Activated CD4-positive, alpha-beta T cell treated with anti-CD3 and anti-CD28 coated beads for 24 hours (primary cell): ENCODE results near the gene ADISSP.
"Not testable (repeated sequence)": the region's sequence is repeated elsewhere in the genome, so short reads cannot be mapped to it uniquely, and the experiment has no call there.

Experiments used
- DNase-seq, 2 donors: peaks; one replicate each; pipeline ENCODE4 v3.0.0-alpha.2; 2020; ENCODE audit warnings: low read depth in 2 of 2

ADISSP gene

GRCh38 chr20:3797592-3798372, 30.2 kb upstream of the ADISSP start:
- DNase-seq = no peak

DNA sequence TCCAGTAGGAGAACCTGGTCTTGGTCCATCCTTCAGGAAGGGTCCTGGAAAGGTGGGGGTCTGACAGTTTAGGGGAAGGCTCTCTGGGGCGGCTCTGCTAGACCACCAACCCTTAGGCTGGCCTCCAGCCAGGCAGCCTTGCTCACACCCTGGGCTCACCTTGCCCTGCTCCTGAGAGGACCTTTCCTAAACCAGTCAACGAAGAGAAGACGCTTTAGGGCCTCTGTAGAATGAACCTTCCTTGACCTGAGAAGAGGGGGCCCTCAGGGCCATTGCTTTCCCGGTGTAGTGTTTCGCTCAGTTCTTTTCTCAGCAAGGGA, 29.6 kb upstream of the ADISSP start:
- no peak for DNase-seq

- no peak for DNase-seq
Measured at GRCh38 chr20:3796477-3797225, 29.1 kb upstream of the ADISSP start.

GRCh38 chr20:3795511-3796468, 28.2 kb upstream of the ADISSP start, which contains the start of gene CDC25B:
TSS of gene CDC25B (plus strand) at chr20:3796310. CDS start at chr20:3796532, 222 bp downstream.
- peak; percentile 81 to 90 for DNase-seq

GRCh38 chr20:3794701-3795420, 27.3 kb upstream of the ADISSP start:
- no peak for DNase-seq

- not testable (repeated sequence) for DNase-seq
Measured at GRCh38 chr20:3794168-3794567, 26.6 kb upstream of the ADISSP start.

DNA sequence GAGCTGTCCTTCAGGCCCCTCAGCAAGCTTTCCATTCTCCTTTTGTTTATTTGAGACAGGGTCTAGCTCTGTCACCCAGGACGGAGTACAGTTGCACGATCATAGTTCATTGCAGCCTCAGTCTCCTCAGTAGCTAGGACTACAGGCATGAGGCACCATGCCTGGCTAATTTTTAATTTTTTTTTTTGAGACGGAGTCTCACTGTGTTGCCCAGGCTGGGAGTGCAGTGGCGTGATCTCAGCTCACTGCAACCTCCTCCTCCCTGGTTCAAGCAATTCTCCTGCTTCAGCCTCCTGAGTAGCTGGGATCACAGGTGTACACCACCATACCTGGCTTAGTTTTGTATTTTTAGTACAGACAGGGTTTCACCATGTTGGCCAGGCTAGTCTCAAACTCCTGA, 21.6 kb upstream of the ADISSP start:
- DNase-seq = not testable (repeated sequence)

DNA sequence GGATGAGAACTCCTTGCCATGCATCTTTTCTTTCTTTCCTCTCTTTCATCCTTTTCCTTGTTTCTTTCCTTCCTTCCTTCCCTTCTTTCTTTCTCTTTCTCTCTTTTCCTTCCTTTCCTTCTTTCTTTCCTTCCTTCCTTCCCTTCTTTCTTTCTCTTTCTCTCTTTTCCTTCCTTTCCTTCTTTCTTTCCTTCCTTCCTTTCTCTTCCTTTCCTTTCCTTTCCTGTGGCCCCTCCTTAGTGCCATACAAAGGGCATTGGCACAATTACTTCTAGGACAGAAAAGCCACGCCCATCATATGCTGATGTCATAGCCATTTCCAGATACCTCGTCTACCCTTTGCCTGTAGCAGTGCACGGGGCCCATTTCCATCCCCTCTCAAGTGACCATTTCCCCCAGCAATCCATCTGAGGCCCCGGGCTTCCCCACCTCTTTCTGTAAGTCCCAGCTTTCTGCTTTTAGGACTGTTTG, 21.2 kb upstream of the ADISSP start:
- DNase-seq = no peak

DNA sequence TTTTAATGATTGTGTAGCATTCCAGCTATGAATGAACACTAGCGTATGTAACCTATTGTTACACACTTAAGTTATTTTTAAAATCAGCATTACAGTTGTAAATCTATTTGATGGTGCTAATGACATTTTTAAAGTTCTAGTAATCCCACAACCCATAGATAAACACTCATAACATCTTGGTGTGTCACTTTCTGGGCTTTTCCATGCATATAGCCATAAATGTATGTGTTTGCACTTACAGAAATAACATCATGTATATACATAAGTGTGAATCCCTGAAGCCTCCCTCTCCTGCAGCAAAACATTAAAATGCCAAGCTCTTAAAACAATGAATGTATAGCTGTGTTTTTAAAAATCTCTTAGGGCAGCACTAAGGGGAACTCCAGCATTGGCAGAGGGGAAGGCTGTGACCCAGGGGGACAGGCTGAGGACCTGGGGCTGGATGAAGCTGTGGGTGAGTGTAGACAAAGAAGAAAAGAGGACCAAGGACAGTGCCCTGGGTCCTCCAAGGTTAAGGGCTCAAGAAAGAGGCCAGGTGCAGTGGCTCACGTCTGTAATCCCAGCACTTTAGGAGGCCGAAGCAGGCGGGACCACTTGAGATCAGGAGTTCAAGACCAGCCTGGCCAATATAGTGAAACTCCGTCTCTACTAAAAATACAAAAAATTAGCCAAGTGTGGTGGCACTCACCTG, 19.9 kb upstream of the ADISSP start:
- DNase-seq = no peak

- DNase-seq = peak; percentile 87 to 89
Measured at GRCh38 chr20:3786665-3787323, 19.2 kb upstream of the ADISSP start, which contains the start of gene CENPB. TSS of gene CENPB (minus strand) at chr20:3786740. CDS start at chr20:3786483, 257 bp downstream.

- DNase-seq = no peak
Measured at GRCh38 chr20:3786126-3786484, 18.6 kb upstream of the ADISSP start.

DNA sequence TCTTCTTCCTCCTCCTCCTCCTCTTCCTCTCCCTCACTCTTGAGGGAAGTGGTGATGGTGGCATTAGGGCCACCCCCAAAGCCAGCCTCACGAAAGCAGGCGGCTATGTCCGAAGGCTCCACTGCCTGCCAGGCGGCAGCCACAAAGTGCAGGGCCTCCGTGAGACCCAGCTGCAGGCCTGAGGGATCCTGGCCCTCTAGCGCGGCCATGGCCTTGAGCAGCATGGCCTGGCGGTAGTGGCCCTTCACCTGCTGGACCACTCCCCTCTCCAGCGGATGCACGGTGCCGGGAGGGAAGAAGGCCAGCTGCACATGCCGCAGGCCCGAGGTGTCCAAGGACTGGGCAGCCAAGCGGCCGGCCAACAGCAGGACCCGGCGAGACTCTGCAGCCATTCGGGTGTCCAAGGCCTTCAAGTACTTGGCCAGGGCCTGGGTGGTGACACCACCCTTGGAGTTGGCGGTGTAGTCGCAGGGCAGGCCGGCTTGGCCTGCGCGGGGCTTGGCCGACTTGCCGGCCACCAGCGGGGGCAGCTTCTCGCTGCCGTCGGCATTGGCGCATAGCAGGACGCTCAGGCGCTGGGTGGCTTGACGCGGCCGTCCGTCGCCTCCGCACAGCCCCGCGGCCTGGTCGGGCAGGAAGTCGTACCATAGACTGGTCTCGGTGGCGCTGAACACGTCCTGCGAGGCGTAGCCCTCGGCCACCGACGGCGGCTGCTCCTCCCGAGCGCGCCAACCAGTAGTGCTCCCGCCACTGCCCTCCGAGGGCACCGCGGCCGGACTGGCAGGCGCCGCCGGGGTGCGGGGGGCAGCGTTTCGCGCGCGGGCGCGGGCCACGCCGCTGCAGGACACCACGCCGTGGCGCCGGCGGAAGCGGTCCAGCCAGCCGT, 17.9 kb upstream of the ADISSP start:
- DNase-seq = no peak

DNA sequence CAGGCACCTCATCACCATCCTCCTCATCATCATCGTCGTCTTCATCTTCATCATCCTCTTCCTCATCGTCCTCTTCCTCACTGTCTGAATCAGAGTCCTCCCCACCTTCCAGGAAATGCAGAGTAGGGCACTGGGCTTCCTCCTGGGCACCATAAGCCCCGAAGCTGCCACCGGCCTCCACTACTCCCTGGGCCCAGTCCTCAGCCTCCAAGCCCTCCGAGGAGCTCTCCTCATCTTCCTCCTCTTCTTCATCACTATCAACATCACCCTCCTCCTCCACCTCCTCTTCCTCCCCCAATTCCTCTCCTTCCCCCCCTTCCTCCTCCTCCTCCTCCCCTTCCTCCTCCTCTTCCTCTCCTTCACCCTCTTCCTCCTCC, 17.3 kb upstream of the ADISSP start:
- DNase-seq = no peak

DNA sequence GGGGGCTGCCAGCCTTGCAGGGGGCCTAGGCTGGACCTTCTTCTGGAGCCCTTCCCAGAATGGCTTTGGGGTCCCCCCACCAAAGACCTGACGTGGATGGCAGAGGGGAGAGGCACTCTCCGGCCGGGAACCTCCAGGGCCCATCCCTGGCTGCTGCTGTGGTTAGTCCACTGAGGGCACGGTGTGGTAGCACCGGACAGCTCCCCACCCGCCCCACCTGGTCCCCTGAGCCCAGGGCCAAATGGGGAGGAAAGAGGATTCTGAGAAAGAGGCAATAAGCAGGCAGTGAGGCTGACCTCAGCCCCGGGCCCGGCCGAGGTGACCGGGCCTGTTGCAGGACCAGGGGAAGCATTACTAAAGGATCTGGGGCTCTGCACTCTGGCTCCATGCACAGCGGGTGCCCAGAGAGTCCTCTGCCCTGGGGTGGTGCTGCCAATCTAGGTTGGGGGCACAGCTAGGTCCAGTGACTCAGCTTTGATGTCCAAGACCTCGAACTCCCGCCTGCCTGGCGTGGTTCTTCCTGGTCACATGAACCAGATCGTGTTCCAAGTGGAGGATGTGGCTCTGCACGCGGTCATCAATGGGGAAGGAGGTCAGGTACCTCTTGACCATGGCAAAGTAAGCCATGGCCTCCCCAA, 16.8 kb upstream of the ADISSP start:
- DNase-seq = no peak

GRCh38 chr20:3783511-3784195, 16.1 kb upstream of the ADISSP start:
- no peak for DNase-seq

DNA sequence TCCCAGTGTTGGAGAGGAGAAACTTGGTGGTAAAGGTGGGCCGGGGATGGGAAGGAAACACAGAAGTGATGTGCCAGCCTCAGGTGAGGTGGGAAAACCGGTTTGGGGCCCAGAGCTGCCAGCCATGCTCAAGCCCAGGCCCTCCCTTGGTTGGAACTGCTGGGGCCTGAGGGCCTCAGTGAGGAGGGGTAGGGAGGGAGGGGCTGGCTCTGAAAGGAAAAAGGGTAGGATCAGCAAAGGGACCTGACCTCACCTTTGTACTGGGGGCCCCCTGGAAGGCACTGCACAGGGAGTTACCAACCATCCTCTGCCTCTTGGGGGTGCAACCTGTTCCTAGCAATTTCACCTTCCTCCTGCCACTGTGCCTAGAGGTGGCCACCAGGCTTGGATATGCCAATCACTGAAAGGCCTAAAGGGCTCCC, 15.5 kb upstream of the ADISSP start:
- DNase-seq = no peak

DNA sequence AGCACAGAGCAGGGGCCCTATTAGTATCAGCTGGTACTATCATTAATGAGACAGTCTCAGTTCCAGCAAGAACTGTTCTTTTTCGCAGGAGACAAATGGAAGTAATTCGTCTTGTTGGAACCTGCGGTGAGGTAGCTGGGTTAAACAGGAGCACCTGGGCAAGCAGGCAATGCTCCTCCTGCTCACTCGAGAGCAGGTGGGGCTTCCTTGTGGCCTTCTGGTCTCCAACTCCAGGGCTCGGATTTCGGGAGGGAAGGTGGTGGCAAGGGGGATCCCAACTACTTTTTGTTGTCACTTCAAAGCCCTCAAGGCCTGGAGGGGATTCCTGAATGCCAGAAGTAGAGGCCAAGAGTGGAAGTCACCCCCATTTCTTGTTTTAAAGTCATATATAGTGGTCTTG, 15.0 kb upstream of the ADISSP start:
- DNase-seq = no peak
